Duodenal mucosa (tissue), 2 donors: ENCODE measurements around the gene C6orf89.

ENCODE experiments used
- H3K27ac ChIP-seq: one replicate; pipeline ENCODE4 v1.7.0; 2013; ENCODE audit warnings: low read depth, low read length
- H3K27me3 ChIP-seq, 2 donors: one replicate each; pipeline ENCODE4 v1.7.0; 2013; ENCODE audit warnings: low read length in 2 of 2, control low read depth in 1 of 2; ENCODE audit not compliant: insufficient read depth in 2 of 2, control insufficient read depth in 1 of 2
- H3K36me3 ChIP-seq, 2 donors: one replicate each; pipeline ENCODE4 v1.7.0; 2013; ENCODE audit warnings: low read length in 2 of 2, control low read depth in 1 of 2; ENCODE audit not compliant: insufficient read depth in 2 of 2, control insufficient read depth in 1 of 2
- H3K4me1 ChIP-seq, 2 donors: one replicate each; pipeline ENCODE4 v1.7.0; 2013; ENCODE audit warnings: low read length in 2 of 2, control low read depth in 1 of 2; ENCODE audit not compliant: insufficient read depth in 2 of 2, control insufficient read depth in 1 of 2
- H3K4me3 ChIP-seq, 2 donors: one replicate each; pipeline ENCODE4 v1.7.0; 2013; ENCODE audit warnings: low read length in 2 of 2, low read depth in 1 of 2
- H3K9ac ChIP-seq, 2 donors: one replicate each; pipeline ENCODE4 v1.7.0; 2013; ENCODE audit warnings: low read length in 2 of 2, low read depth in 1 of 2
- H3K9me3 ChIP-seq, 2 donors: one replicate each; pipeline ENCODE4 v1.7.0; 2013; ENCODE audit warnings: low read length in 2 of 2, control low read depth in 1 of 2; ENCODE audit not compliant: control insufficient read depth in 1 of 2

C6orf89 gene, protein sequence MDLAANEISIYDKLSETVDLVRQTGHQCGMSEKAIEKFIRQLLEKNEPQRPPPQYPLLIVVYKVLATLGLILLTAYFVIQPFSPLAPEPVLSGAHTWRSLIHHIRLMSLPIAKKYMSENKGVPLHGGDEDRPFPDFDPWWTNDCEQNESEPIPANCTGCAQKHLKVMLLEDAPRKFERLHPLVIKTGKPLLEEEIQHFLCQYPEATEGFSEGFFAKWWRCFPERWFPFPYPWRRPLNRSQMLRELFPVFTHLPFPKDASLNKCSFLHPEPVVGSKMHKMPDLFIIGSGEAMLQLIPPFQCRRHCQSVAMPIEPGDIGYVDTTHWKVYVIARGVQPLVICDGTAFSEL

DNA sequence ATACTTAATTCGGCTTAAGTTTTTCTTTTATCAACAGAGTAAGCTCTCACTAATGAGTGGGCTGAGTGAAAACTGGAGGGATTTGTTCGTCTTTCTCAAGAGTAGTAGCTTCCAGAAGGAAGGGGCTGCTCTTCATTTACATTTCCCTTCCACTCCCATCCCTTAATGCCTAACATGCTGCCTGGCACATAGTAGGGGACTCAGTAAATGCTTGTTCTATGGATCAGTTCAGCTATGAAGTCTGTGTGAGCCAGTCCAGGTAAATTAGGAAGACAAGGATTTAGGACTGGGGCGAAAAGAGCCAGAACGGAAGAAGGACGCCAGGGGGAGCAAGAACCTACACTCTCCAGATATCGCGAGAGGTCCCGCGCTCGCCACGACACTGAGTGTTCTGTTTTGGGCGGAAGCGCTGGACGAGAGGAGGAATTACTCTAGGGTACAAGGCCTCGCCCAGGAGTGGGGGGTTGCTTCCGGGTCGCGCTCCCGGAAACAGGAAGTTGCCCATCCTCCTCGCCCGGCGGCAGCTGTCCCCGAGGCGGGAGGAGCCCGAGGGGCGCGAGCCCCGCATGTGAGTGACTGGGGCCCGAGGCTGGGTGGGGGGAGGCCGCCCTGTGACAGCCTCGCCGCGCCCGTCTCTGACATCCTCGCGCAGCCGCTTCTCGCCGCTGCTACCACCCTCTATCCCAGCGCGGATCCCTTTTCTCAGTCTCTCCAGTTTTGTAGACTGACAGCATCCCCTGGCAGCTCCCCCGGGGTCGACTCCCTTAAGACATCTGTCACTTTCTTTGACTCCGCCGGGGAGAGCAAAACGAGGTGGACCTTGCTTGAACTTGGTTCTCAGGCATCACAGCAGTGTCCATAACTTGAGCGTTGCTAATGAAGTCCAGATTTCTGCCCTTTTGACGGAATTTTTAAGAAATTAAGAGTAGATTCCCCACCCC, at the start of gene C6orf89:
Gene C6orf89 (plus strand): TSS at position 492 of the 941 bp plus-strand sequence. CDS start 13,493 bp downstream, outside the sequence.
- H3K4me1 ChIP-seq, result peaks cover 21 to 22% of the 10 kb centered on the region in 2 donors
- H3K27ac ChIP-seq, result peak within 1 kb of the TSS; percentile 32

GRCh38 chr6:36836111-36837021, 49.4 kb upstream of the C6orf89 start:
- no peak overlapping the region for H3K4me3 ChIP-seq
- no peaks in the 10 kb centered on the region for H3K36me3 ChIP-seq
- no peak overlapping the region for H3K9ac ChIP-seq
- no peaks in the 10 kb centered on the region for H3K9me3 ChIP-seq
- H3K27me3 ChIP-seq, result peaks cover 12 to 26% of the 10 kb centered on the region in 2 donors
- H3K27ac ChIP-seq, result no peak overlapping the region
- peaks cover 13 to 15% of the 10 kb centered on the region in 2 donors for H3K4me1 ChIP-seq

More for the DNA sequence above, at the start of gene C6orf89:
- Histone ChIP-seq H3K9me3 (no peaks in the 10 kb centered on the region), H3K4me3 (peak within 1 kb of the TSS; percentile 77 to 81), H3K27me3 (no peaks in the 10 kb centered on the region), H3K36me3 (no peaks in the 10 kb centered on the region), H3K9ac (peak within 1 kb of the TSS; percentile 79 to 85)

DNA sequence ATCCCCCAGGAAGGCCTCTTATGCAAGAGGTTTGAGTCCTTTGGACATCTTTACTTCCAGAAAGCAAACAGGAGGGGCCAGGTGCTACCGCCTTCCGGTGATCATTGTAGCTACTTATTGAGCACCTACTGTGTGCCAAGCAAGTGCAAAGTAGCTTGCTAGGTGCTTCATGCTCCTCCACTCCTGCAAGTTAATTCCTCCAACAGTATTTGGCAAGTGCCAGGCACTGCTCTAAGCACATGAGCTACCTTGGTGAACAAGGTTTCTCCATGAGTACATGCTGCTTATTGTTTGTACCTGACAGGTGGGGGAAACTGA, 48.8 kb upstream of the C6orf89 start:
- Histone ChIP-seq H3K9me3 (no peaks in the 10 kb centered on the region), H3K4me3 (no peak overlapping the region), H3K4me1 (peaks cover 13 to 15% of the 10 kb centered on the region in 2 donors), H3K27ac (no peak overlapping the region), H3K9ac (no peak overlapping the region), H3K36me3 (no peaks in the 10 kb centered on the region), H3K27me3 (peaks cover 12 to 26% of the 10 kb centered on the region in 2 donors)

DNA sequence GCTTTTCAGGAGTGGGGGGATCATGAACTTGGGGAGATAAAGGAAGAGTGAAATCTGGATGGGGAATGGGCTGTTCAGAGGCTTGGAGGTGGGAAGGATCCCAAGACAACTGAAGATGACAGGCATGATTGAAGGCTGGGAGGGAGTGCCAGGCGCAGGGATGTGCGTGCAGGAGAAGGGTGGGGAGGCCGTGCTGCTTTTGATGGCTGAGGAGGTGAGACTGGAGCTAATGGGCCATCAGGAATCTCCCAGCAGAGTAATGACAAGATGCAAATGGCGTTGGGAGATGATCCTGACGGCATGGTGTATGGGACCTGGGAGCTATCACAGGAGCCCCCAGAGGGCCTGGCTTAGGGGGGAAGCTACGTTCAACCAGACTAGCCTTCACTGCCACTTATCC, 48.1 kb upstream of the C6orf89 start:
- peaks cover 12 to 26% of the 10 kb centered on the region in 2 donors for H3K27me3 ChIP-seq
- H3K9me3 ChIP-seq, result no peaks in the 10 kb centered on the region
- H3K9ac ChIP-seq, result no peak overlapping the region
- H3K27ac ChIP-seq, result no peak overlapping the region
- no peak overlapping the region for H3K4me3 ChIP-seq
- H3K4me1 ChIP-seq, result peaks cover 13 to 15% of the 10 kb centered on the region in 2 donors
- H3K36me3 ChIP-seq, result no peaks in the 10 kb centered on the region

- Histone ChIP-seq H3K4me3 (peak within 1 kb of the TSS; percentile 51 to 57), H3K9me3 (no peaks in the 10 kb centered on the region), H3K4me1 (peaks cover 13 to 15% of the 10 kb centered on the region in 2 donors), H3K36me3 (no peaks in the 10 kb centered on the region), H3K27me3 (peaks cover 12 to 26% of the 10 kb centered on the region in 2 donors), H3K9ac (no peak within 1 kb of the TSS), H3K27ac (no peak within 1 kb of the TSS)
These were observed 46.6 kb upstream of the C6orf89 start, which contains the start of gene CPNE5 for GRCh38 chr6:36838896-36839748. Gene CPNE5 (minus strand): TSS chr6:36839444. CDS start chr6:36839377, 67 bp downstream.

DNA sequence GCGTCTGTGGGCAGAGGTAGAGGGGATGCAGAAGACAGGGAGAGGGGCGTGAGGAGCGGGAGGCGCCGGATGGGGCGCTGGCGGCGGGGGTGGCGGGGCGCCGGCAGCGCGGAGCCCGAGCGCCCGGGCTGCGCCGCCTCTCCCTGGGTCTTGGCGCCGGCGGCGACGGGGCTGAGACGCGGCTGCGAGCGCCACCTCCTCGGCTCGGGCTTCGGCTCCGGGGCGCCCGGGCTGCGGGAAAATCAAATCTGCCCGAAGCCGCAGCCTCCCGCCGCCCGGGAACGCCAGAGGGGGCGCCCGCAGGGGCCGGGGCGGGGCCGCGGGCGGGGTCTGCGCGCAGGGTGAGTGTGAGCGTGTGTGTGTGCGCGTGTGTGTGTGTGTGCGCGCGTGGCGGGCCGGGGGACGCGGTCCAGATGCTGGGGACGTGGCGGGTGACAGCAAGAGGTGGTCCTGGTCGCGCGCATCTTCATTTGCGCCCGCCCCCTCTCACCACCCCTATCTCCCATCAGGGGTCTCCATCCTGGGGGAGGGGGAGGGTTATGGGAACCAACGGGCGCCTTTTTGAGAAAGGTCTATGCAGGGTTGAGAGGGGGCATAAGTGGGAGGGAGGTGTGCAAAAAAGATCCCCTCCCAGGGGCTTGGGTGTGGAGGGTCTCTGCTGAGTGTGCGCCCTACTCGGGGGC, 45.9 kb upstream of the C6orf89 start:
- peak overlapping the region; percentile 51 to 57 for H3K4me3 ChIP-seq
- no peaks in the 10 kb centered on the region for H3K9me3 ChIP-seq
- no peaks in the 10 kb centered on the region for H3K36me3 ChIP-seq
- H3K27ac ChIP-seq, result no peak overlapping the region
- peaks cover 13 to 15% of the 10 kb centered on the region in 2 donors for H3K4me1 ChIP-seq
- H3K9ac ChIP-seq, result no peak overlapping the region
- H3K27me3 ChIP-seq, result peaks cover 12 to 26% of the 10 kb centered on the region in 2 donors

- Histone ChIP-seq H3K36me3 (no peaks in the 10 kb centered on the region), H3K4me1 (peaks cover 13 to 15% of the 10 kb centered on the region in 2 donors), H3K9ac (no peak overlapping the region), H3K4me3 (peak overlapping the region; percentile 51 to 57), H3K9me3 (no peaks in the 10 kb centered on the region), H3K27ac (no peak overlapping the region), H3K27me3 (peaks cover 12 to 26% of the 10 kb centered on the region in 2 donors)
These were observed 45.0 kb upstream of the C6orf89 start for GRCh38 chr6:36840432-36841403.

DNA sequence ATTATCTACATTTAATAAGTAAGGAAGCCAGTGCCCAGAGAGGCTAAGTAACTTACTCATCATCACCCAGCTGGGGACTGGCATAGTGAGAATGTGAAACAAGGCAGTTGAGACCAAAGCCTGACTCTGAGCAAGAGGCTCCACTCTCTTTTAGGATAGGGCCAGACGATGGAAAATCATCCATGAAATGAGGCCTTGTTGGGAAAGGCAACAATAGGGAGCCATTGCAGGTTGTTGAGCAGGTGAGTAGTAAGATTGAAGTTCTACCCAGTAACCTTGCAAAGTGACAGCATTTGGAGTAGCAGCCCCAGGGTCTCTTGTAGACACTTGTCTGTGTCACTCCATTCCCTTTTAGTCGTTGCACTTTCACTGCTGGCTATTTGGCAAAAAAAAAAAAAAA, 44.0 kb upstream of the C6orf89 start:
- Histone ChIP-seq H3K27me3 (peaks cover 12 to 26% of the 10 kb centered on the region in 2 donors), H3K36me3 (no peaks in the 10 kb centered on the region), H3K4me1 (peaks cover 13 to 15% of the 10 kb centered on the region in 2 donors), H3K27ac (no peak overlapping the region), H3K9ac (no peak overlapping the region), H3K4me3 (no peak overlapping the region), H3K9me3 (no peaks in the 10 kb centered on the region)
